Fibroblast of lung (primary cell): ENCODE measurements around the gene TRAPPC5.

Source experiments
- CTCF ChIP-seq, 2 donors: IDR thresholded peaks in 1 of 2; conservative IDR thresholded peaks in 1 of 2; 1 replicate in 1 of 2; 2 replicates in 1 of 2; pipeline ENCODE4 v1.5.1; 2011 to 2012; ENCODE audit warnings: low read length in 2 of 2, control low read depth in 1 of 2, inconsistent platforms in 1 of 2, low read depth in 1 of 2, mild to moderate bottlenecking in 1 of 2
- EZH2 ChIP-seq: IDR thresholded peaks from 2 replicates; pipeline ENCODE4 v1.5.1; 2012; ENCODE audit warnings: low read length, control low read depth, mild to moderate bottlenecking; ENCODE audit errors: missing control alignments

- TF ChIP-seq CTCF (conservative IDR thresholded peaks at IDR 0.05 in 1 of 2, IDR thresholded peaks at IDR 0.05 in 1 of 2; ENCODE audit: low read depth in 1 of 2, low read length in 2 of 2) (no peak), EZH2 (no peak)
These were observed 53.9 kb downstream of the TRAPPC5 start for GRCh38 chr19:7734220-7735203.
